GM20431 (cell line): ENCODE data around the gene THTPA.
"Not testable (repeated sequence)": the region's sequence is repeated elsewhere in the genome, so short reads cannot be mapped to it uniquely, and the experiment has no call there.

Source experiments
- in situ Hi-C: fragments of 300-500 bp; cut with MseI, MboI; formaldehyde crosslinking; loops from one replicate; pipeline ENCODE4 v1.15.0; 2020; ENCODE audit warnings: low sequenced_read_pairs; ENCODE audit not compliant: unreplicated experiment

The THTPA gene

DNA sequence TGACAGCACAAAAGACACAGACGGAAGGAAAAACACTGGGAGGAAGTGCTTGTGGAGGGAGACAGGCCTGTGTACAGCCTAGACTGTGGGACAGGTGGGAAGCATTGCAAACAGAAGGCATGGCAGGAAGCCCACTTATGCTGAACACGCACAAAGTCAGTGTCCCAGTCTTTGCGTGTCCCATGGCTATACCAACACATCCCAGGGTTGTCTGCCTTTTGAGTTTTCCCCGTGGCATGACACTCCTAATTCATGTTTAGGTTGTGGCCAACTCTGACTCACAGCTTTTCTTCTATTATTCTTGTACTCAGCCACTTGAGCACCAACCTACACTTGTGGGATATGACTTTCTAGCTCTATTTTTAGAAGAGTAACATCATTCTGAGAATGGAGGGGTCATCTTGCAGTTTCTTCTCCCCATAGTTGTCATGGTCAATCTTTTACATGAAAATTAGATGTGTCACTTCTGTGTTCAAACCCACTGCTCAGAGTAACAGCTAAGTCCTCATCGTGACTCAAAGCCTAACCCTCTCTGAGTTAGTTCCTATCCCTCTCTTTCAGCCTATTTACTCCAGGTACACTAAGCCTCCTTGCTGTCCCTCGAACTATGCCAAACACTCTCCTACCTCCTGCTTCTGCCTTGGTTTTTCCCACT is 50.0 kb downstream of the THTPA start:
- in situ Hi-C loops, result no loop called here

GRCh38 chr14:23608454-23608853 is 52.4 kb downstream of the THTPA start:
- in situ Hi-C loops, result no loop called here

DNA sequence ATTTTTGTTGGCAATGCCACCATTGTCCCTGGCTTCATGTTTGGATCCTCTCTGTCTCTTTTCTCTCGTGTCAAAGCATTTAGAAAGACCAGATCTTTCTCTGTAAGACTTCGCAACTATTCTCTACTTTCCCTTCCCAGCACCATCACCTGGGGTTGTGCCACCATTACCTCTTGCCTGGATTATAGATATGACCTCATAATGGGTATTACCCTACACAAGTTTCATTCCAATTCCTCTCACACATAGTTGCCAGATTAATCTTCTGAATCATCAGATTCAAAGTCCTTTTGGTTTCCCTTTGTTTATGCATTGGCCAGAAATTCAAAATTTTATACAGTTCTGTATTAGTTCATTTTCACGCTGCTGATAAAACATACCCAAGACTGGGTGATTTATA is 52.9 kb downstream of the THTPA start:
- in situ Hi-C loops, result no loop called here

DNA sequence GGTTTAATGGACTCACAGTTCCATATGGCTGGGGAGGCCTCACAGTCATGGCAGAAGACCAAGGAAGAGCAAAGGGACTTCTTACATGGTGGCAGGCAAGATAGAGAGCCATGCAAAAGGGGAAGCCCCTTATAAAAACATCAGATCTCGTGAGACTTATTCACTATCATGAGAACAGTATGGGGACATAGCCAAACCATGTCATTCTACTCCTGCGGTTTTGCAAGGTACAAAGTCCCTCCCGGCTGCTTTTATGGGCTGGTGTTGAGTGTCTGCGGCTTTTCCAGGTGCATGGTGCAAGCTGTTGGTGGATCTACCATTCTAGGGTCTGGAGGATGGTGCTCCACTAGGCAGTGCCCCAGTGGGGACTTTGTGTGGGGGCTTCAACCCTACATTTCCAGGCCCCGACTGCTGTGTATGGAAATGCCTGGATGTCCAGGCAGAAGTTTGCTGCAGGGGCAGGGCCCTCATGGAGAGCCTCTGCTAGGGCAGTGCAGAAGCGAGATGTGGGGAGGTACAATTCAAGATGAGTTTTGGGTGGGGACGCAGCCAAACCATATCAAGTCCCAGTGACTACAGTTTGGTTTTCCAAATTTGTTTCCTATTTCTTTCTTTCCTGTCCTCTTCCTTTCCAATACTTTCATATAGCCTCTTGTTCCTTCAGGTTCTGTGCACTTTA is 53.5 kb downstream of the THTPA start:
- in situ Hi-C loops, result not testable (repeated sequence)
